Thymus (tissue), 11 donors: ENCODE data around the gene SGO2. TPM values are rescaled to one million over a fixed set of nuclear protein-coding genes. Genes with fewer than 3 reads are reported as not detected.
"Not testable (repeated sequence)": the region's sequence is repeated elsewhere in the genome, so short reads cannot be mapped to it uniquely, and the experiment has no call there.

ENCODE experiments used
- DNase-seq, 9 donors: peaks; one replicate each; pipeline ENCODE4 v3.0.0-alpha.2; 2013; ENCODE audit warnings: low spot score in 9 of 9, low read depth in 6 of 9, missing footprints in 1 of 9
- H3K27ac ChIP-seq, 2 donors: one replicate each; pipeline ENCODE4 v1.5.1; 2013; ENCODE audit warnings: control low read depth in 1 of 2, low read depth in 1 of 2, low read length in 1 of 2, mild to moderate bottlenecking in 1 of 2, moderate library complexity in 1 of 2
- H3K27me3 ChIP-seq, 2 donors: one replicate each; pipeline ENCODE4 v1.5.1; 2013; ENCODE audit warnings: low read length in 1 of 2; ENCODE audit not compliant: control insufficient read depth in 2 of 2, insufficient read depth in 1 of 2
- H3K36me3 ChIP-seq, 2 donors: one replicate each; pipeline ENCODE4 v1.5.1; 2013; ENCODE audit warnings: low read length in 1 of 2, mild to moderate bottlenecking in 1 of 2, moderate library complexity in 1 of 2; ENCODE audit not compliant: control insufficient read depth in 2 of 2, insufficient read depth in 2 of 2
- H3K4me1 ChIP-seq, 2 donors: one replicate each; pipeline ENCODE4 v1.5.1; 2013; ENCODE audit warnings: low read length in 2 of 2; ENCODE audit not compliant: control insufficient read depth in 2 of 2, insufficient read depth in 2 of 2
- H3K4me3 ChIP-seq, 2 donors: one replicate each; pipeline ENCODE4 v1.5.1; 2013; ENCODE audit warnings: low read length in 2 of 2, control low read depth in 1 of 2, mild to moderate bottlenecking in 1 of 2
- H3K9me3 ChIP-seq, 2 donors: one replicate each; pipeline ENCODE4 v1.5.1; 2013; ENCODE audit warnings: low read length in 1 of 2, mild to moderate bottlenecking in 1 of 2; ENCODE audit not compliant: control insufficient read depth in 2 of 2, insufficient read depth in 1 of 2
- WGBS: extraction: QIAGEN DNeasy Blood & Tissue Kit; methylation state at CpG from one replicate; pipeline ENCODE4 v1.1.7; 2013; 5-methylcytosine and 5-hydroxymethylcytosine counted together
- polyA plus RNA-seq: library from polyadenylated mRNA; stranded (reverse); fragments of 200-250 nt; gene quantifications from one replicate; pipeline ENCODE4 v1.2.3, GENCODE V29; 2013
- total RNA-seq: library from RNA; stranded (reverse); fragments of 120-200 nt; gene quantifications from one replicate; pipeline ENCODE4 v1.2.4, GENCODE V29; 2013
- donor health status: healthy.

SGO2 gene
- total and polyA plus RNA-seq, 2 donors, result 4.2 to 19.7 TPM

DNA sequence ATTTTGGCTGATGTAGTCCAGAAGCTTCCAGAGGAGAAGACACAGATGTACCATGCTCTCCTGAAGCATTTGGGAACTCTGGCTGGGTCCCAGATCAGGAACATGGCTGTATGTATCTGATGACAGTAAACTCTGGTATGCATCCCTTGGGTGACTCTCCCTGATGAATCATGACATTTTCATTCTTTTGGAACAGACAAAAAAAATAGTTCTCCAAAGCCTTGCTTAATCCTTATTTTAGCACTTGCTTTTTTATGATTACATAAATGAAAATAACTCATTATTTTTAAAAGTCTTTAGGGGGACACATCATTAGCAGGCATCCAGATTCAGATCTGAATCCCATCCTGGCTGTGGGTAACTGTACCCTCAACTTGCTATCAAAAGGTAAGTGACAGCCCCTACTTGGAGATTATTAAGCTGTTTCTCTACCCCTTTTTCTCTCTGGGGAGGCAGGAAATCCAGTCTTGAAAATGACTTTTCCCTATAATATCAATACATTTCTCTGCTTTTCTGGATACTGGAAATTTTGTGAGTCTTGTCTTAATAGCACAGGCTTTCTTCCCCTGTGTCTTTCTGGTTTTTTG is 83.1 kb downstream of the SGO2 start:
- no peak for DNase-seq
- H3K27ac ChIP-seq, result no peak overlapping the region

GRCh38 chr2:200610217-200610616 is 84.2 kb downstream of the SGO2 start:
- H3K27ac ChIP-seq, H3K36me3 ChIP-seq, H3K4me1 ChIP-seq, H3K9me3 ChIP-seq, DNase-seq, H3K27me3 ChIP-seq, H3K4me3 ChIP-seq: not testable (repeated sequence)
- 95% methylated on average over 3 of the region's 3 CpGs for WGBS

More for the DNA sequence above, 83.1 kb downstream of the SGO2 start:
- no peaks in the 10 kb centered on the region for H3K36me3 ChIP-seq
- H3K4me3 ChIP-seq, result no peak overlapping the region
- no peaks in the 10 kb centered on the region for H3K27me3 ChIP-seq
- no peaks in the 10 kb centered on the region for H3K9me3 ChIP-seq
- H3K4me1 ChIP-seq, result no peaks in the 10 kb centered on the region

- H3K27me3 ChIP-seq, result no peaks in the 10 kb centered on the region
- H3K27ac ChIP-seq, result no peak overlapping the region
- H3K4me1 ChIP-seq, result peaks cover 3 to 14% of the 10 kb centered on the region in 2 donors
- DNase-seq, result no peak
- H3K9me3 ChIP-seq, result no peaks in the 10 kb centered on the region
- no peaks in the 10 kb centered on the region for H3K36me3 ChIP-seq
- 94% methylated on average over 4 of the region's 4 CpGs for WGBS
- no peak overlapping the region for H3K4me3 ChIP-seq
Measured at GRCh38 chr2:200613692-200614091, 87.7 kb downstream of the SGO2 start.

DNA sequence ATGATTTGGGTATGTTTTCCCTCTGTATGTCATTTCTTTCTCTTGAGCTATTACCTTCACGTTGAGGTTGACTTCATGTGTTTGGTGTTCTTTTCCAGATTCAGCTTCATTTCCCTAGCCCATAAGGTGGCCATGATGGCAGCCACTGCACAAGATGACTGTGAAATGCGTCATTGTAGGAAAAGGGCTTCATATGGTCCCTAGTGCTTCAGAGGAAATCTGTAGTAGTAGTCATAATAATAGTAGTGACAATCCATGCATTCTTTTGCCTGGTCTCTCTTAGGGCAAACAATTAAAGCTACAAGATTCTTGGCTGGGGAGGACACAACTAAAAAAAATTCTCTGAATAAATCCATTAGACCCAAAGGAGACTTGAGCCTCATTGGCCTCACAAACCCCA is 88.2 kb downstream of the SGO2 start:
- Histone ChIP-seq H3K9me3 (no peaks in the 10 kb centered on the region), H3K36me3 (no peaks in the 10 kb centered on the region), H3K4me1 (peaks cover 4 to 19% of the 10 kb centered on the region in 2 donors), H3K27ac (no peak overlapping the region), H3K27me3 (no peaks in the 10 kb centered on the region), H3K4me3 (no peak overlapping the region)
- no peak for DNase-seq
- 96% methylated on average over 2 of the region's 2 CpGs for WGBS

DNA sequence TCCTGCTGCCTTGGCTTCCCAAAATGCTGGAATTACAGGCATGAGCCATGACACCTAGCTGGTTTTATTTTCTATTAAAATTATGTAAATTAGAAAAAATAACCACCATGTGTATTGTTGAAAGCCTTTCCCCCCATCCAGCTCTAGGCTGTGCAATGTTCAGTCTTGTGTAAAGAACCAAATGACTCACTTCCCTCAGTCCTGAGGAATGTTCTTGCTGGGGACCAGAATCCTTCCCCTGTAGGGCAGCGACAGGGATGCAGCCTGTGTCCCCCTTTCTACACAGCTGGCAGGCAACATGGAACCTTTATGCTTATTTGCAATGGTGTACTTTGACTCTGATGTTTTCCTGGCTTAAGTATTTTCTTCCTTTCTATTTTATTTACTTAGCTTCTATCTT is 89.2 kb downstream of the SGO2 start:
- no peak overlapping the region for H3K4me3 ChIP-seq
- H3K27me3 ChIP-seq, result no peaks in the 10 kb centered on the region
- H3K4me1 ChIP-seq, result peaks cover 7 to 22% of the 10 kb centered on the region in 2 donors
- DNase-seq, result no peak
- H3K27ac ChIP-seq, result no peak overlapping the region
- H3K9me3 ChIP-seq, result no peaks in the 10 kb centered on the region
- 95% methylated on average over 1 of the region's 1 CpG for WGBS
- no peaks in the 10 kb centered on the region for H3K36me3 ChIP-seq

- Histone ChIP-seq H3K4me1 (peaks cover 7 to 22% of the 10 kb centered on the region in 2 donors), H3K9me3 (no peaks in the 10 kb centered on the region), H3K27ac (no peak overlapping the region), H3K36me3 (no peaks in the 10 kb centered on the region), H3K27me3 (no peaks in the 10 kb centered on the region), H3K4me3 (no peak overlapping the region)
- no peak for DNase-seq
- 86% methylated on average over 5 of the region's 5 CpGs for WGBS
Measured at GRCh38 chr2:200616193-200616592, 90.2 kb downstream of the SGO2 start.

GRCh38 chr2:200616656-200617055 is 90.6 kb downstream of the SGO2 start:
- Histone ChIP-seq H3K36me3 (no peaks in the 10 kb centered on the region), H3K27ac (no peak overlapping the region), H3K27me3 (no peaks in the 10 kb centered on the region), H3K9me3 (no peaks in the 10 kb centered on the region), H3K4me3 (no peak overlapping the region), H3K4me1 (peaks cover 7 to 22% of the 10 kb centered on the region in 2 donors)
- WGBS, result 95% methylated on average over 4 of the region's 4 CpGs
- DNase-seq, result no peak

GRCh38 chr2:200617156-200618053 is 91.4 kb downstream of the SGO2 start:
- peak overlapping the region; percentile 62 to 74 for H3K27ac ChIP-seq
- WGBS, result 42% methylated on average over 6 of the region's 6 CpGs
- no peaks in the 10 kb centered on the region for H3K36me3 ChIP-seq
- no peaks in the 10 kb centered on the region for H3K9me3 ChIP-seq
- peak in 8 of 9 donors; percentile 30 to 77 (median 53) for DNase-seq
- no peaks in the 10 kb centered on the region for H3K27me3 ChIP-seq
- H3K4me3 ChIP-seq, result no peak overlapping the region
- peaks cover 7 to 22% of the 10 kb centered on the region in 2 donors for H3K4me1 ChIP-seq

DNA sequence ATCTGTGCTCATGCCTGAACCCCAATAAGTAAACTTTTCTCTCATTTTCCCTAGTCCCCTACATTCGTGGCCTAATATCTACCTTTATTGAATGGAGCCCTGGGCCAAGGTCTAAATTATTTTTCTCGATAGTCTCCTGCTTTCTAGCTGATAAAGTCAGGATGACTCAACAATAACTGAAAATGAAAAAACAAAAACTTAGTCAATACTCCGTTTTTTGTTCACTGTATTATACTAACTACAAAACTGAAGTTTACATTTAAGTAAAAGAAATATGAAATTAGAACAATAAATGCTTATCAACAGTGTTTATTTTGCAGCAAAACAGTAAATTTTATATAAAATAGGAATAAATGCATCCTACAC is 92.0 kb downstream of the SGO2 start:
- Histone ChIP-seq H3K9me3 (no peaks in the 10 kb centered on the region), H3K27me3 (no peaks in the 10 kb centered on the region), H3K36me3 (no peaks in the 10 kb centered on the region), H3K4me1 (peaks cover 7 to 25% of the 10 kb centered on the region in 2 donors), H3K4me3 (no peak overlapping the region), H3K27ac (peak overlapping the region in 1 of 2 donors; percentile 74)
- 58% methylated on average over 3 of the region's 3 CpGs for WGBS
- no peak for DNase-seq
